Activated naive CD4-positive, alpha-beta T cell treated with anti-CD3 and anti-CD28 coated beads, Interleukin-2, amount 50 U/mL, for 72 hours (primary cell): ENCODE data around the gene INPP5A. TPM values are rescaled to one million over a fixed set of nuclear protein-coding genes. Genes with fewer than 3 reads are reported as not detected.
A peak's percentile ranks its signal among the peaks of the same experiment; 100 is the strongest.

Source experiments
- ATAC-seq, 2 donors: fragments of 150-1000 bp; cut with Tn5 transposase; 2 replicates each; pipeline ENCODE4 v1.10.0; 2021; ENCODE audit warnings: mild to moderate bottlenecking in 2 of 2, moderate library complexity in 2 of 2
- DNase-seq, 2 donors: peaks; one replicate each; pipeline ENCODE4 v3.0.0; 2021 to 2022; ENCODE audit warnings: low spot score in 2 of 2
- H3K27ac Mint-ChIP-seq, 2 donors: one replicate each; pipeline ENCODE4 v1.8.0; 2022; ENCODE audit warnings: mild to moderate bottlenecking in 2 of 2, mixed read lengths in 2 of 2
- H3K36me3 Mint-ChIP-seq, 2 donors: one replicate each; pipeline ENCODE4 v1.8.0; 2022; ENCODE audit warnings: mixed read lengths in 2 of 2
- H3K9me3 Mint-ChIP-seq, 2 donors: one replicate each; pipeline ENCODE4 v1.8.0; 2022; ENCODE audit warnings: mixed read lengths in 2 of 2
- total RNA-seq, 2 donors: library from RNA; stranded (reverse); gene quantifications; one replicate each; pipeline ENCODE4 v1.2.3, GENCODE V29; 2022

INPP5A gene
- total RNA-seq, 2 donors from 2014 or later: 10.5 to 14.0 TPM

DNA sequence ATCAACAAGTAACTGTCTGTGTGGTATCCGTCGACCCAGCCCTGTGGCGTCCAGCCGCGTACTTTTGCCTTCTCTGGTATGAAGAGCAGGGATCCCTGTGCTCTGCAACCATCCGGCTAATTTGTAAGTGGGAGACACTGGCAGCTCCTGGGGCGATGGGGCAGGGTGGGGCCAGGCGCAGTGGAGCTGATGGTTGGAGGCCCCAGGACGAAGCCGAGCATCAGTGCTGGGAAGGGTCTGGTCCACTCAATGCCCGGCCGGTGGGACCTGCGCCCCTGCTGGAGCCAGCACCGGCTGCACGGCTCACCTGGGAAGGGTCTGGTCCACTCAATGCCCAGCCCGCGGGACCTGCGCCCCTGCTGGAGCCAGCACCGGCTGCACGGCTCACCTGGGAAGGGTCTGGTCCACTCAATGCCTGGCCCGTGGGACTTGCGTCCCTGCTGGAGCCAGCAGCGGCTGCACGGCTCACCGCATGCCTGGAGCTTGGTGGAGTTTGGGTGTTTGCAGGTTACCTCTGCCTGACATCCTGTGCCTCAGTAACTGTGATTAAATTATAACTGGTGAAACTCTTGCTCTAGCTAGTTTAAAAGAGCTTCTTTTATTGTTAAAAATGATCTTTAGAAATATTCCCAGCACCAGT lies 152.3 kb downstream of the INPP5A start:
- no peaks in the 10 kb centered on the region for H3K9me3 Mint-ChIP-seq
- no peak overlapping the region for H3K27ac Mint-ChIP-seq
- ATAC-seq (no peak), DNase-seq (no peak)
- H3K36me3 Mint-ChIP-seq: peaks cover 6 to 26% of the 10 kb centered on the region in 2 donors

DNA sequence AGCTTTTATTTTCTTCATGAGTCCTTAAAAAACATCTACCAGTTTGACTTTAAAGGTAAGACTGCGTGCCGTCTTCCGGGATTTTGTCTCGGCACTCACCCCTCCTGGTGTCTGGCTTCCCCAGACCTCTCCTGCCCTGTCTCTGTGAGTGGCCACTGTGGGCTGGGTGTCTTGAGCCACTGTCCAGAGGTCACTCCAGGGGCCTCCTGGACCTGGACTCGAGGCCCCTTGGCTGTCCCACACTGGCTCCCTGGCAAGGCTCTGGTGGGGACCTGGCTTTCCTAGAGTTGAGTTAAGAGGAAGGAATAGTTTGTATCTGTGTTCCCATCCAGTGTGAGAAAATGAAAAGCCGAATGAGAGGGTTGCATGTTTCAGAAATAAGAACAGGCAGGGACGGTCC lies 152.8 kb downstream of the INPP5A start:
- no peak for DNase-seq
- Mint-ChIP-seq H3K27ac (no peak overlapping the region), H3K36me3 (peaks cover 6 to 26% of the 10 kb centered on the region in 2 donors), H3K9me3 (no peaks in the 10 kb centered on the region)
- no peak for ATAC-seq

DNA sequence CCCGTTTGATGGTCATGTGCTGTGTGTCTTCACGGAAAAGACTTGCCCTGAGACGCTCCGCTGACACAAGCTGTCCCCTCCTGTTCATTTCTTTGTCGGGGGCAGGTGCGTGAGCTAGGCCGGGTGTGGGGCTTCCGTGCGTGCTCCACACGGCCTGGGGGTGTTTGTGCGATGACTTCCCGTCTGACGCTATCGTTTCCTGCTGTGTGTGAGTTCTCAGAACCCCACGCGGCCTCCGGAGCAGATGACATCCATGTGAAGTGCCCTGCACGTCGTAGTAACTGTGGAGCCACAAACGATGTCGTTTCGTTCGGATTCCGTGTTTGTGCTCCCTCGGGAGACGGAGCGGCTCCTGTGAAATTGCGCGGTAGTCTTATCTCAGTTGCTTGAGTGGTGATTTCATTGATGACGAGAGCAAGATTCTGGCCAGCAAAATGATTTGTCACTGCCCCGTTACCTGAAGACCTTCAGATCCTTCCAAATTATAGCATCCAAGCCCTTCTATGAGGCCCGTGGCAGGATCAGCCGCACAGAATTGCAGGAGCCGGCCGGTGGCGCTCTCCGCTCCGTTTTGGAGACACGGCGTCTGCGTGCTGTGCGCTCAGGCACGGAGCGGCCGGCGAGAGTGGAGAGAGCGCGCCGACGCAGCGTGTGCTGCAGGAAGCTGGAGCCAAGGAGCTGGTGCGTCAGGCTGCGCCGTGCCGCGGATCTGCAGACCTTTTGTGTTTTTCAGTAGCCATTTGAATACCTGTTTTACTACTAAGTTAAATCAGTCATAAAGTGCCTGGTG lies 153.4 kb downstream of the INPP5A start:
- no peaks in the 10 kb centered on the region for H3K9me3 Mint-ChIP-seq
- DNase-seq (no peak), ATAC-seq (no peak)
- peaks cover 6 to 26% of the 10 kb centered on the region in 2 donors for H3K36me3 Mint-ChIP-seq
- H3K27ac Mint-ChIP-seq: no peak overlapping the region

DNA sequence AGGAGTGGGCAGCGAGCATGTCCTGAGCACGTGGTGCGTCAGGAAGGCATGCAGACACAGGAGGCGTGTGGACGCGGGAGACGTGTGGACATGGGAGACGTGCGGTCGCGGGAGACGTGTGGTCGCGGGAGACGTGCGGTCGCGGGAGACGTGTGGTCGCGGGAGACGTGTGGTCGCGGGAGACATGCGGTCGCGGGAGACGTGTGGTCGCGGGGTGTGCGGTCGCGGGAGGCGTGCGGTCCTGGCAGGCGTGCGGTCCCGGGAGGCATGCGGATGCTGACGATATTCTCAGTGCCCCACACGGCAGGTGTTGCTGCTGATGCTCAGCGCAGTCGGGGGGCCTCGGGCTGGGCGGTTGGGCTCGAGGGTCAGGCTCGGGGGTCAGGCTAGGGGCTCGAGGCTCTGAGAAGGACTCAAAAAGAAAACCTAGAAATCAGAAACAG lies 154.1 kb downstream of the INPP5A start:
- DNase-seq: no peak
- peak overlapping the region in 1 of 2 donors; percentile 31 for H3K27ac Mint-ChIP-seq
- peaks cover 6 to 26% of the 10 kb centered on the region in 2 donors for H3K36me3 Mint-ChIP-seq
- H3K9me3 Mint-ChIP-seq: no peaks in the 10 kb centered on the region
- no peak for ATAC-seq

DNA sequence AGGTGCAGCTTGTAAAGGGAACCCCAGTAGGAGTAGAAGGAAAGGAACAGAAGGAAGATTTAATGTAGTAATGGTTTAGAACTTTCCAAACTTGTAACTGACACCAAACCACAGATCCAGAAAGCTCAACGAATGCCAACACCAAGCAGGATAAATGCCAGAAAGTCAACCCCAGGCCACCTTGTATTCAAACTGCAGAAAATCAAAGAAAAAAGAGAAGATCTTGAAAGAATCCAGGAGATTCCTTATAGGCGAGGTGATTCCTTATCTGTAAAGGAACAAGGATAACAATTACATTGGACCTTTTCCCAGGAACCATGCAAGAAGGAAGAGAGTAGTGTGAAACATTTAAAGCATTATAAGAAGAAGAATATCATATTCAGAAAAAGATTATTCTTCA lies 154.7 kb downstream of the INPP5A start:
- no peaks in the 10 kb centered on the region for H3K9me3 Mint-ChIP-seq
- DNase-seq (no peak), ATAC-seq (no peak)
- H3K27ac Mint-ChIP-seq: no peak overlapping the region
- H3K36me3 Mint-ChIP-seq: peaks cover 6 to 26% of the 10 kb centered on the region in 2 donors

DNA sequence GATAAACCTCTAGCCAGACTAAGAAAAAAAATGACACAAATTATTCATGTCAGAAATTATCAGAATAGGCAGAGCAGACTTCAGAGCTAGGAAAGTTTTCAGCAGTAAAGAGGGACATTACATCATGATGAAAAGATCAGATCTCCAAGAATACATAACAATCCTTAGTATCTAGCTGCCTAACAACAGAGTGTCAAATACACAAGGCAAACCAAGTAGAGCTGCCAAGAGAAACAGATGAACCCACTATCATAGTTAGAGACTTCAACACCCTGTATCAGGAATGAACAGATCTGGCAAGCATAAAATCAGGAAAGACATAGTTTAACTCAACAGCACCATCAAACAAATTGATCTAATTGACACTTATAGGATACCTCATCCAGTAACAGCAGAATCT lies 156.1 kb downstream of the INPP5A start:
- Mint-ChIP-seq H3K9me3 (no peaks in the 10 kb centered on the region), H3K27ac (no peak overlapping the region), H3K36me3 (peaks cover 6 to 26% of the 10 kb centered on the region in 2 donors)
- no peak for DNase-seq
- no peak for ATAC-seq

DNA sequence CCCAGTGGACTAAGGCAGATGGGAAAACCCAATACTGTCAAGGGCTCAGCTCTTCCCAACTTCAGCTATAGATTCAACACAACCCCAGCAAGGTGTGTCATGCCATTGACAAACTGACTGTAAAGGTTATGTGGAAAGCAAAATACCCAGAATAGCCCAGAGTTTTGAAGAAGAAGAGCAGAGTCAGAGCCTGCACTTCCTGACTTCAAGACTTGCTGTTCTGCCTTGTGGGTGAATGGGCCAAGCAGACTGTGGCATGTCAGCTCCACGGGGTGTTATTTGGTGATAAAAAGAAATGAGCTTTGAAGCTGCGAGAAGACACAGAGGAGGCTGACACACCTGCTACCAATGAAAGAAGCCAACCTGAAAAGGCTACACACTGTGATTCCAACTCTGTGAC lies 158.6 kb downstream of the INPP5A start:
- Mint-ChIP-seq H3K36me3 (peaks cover 6 to 18% of the 10 kb centered on the region in 2 donors), H3K9me3 (no peaks in the 10 kb centered on the region), H3K27ac (no peak overlapping the region)
- ATAC-seq (peak in 1 of 2 donors; percentile 16), DNase-seq (no peak)

DNA sequence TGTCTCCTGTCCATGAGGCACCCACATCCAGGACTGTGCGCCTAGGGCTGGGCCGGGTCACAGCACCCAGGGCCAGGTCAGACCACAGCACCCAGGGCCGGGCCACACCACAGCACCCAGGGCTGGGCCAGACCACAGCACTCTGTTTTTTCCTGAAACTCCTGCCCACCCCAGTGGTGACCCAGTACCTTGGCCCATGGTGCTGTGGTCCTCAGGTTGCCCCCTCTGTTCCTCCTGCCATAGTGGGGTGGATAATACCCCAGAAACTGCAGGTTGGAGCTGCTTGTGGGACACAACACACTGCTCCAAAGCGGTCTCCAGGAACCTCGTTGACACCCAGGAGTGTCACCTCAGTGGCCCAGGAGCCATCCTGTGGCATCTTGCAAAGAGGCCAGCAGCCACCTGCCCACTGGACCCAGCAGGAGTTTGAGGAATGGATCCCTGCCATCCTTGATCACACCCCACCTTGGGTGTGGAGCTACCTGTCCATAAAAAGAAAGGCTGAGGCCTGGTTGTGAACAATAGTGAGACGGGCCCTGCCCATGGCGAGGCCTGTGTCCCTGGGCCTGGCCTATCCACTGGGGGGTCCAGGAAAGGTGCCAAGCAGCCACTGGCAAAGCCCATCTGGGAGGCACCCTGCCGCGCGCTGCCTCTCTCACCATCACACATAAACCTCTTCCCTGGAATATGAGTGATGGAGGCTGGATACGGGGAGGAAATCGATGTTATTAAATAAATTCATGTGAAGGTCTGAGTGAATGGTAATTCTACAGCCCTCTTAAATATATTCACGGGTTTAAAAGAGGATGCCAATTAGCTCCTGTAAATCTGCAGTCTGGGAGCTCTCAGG lies 159.4 kb downstream of the INPP5A start:
- H3K36me3 Mint-ChIP-seq: peaks cover 0 to 13% of the 10 kb centered on the region in 2 donors
- no peaks in the 10 kb centered on the region for H3K9me3 Mint-ChIP-seq
- no peak overlapping the region for H3K27ac Mint-ChIP-seq
- DNase-seq (no peak), ATAC-seq (no peak)

DNA sequence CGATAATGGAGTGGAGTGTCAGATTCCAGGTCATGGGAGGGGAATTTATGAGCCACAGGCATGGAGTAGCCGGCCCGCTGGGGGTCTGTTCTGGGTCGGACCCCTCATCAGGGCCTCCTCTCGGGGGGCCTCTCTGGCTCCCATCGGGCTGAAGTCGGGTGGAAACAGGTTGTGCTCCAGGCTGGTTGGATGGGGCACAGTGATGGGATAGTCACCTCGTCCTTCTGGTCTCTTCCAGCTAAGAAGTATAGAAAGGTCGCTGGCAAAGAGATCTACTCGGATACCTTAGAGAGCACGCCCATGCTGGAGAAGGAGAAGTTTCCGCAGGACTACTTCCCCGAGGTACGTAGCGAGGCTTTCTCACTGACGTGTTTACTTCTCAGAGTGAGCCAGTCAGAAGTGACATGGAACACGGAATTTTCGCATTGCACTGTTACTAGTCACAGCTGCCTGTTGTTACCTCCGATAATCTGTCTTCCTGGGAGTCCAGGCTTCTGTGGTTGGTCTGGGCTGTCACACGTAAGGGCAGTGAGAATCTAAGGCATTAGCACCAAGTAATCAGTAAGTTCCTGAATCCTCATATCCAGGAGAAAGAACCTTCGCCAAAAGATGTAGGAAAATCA lies 160.1 kb downstream of the INPP5A start:
- Mint-ChIP-seq H3K9me3 (no peaks in the 10 kb centered on the region), H3K27ac (no peak overlapping the region), H3K36me3 (peaks cover 0 to 8% of the 10 kb centered on the region in 2 donors)
- no peak for DNase-seq
- no peak for ATAC-seq

DNA sequence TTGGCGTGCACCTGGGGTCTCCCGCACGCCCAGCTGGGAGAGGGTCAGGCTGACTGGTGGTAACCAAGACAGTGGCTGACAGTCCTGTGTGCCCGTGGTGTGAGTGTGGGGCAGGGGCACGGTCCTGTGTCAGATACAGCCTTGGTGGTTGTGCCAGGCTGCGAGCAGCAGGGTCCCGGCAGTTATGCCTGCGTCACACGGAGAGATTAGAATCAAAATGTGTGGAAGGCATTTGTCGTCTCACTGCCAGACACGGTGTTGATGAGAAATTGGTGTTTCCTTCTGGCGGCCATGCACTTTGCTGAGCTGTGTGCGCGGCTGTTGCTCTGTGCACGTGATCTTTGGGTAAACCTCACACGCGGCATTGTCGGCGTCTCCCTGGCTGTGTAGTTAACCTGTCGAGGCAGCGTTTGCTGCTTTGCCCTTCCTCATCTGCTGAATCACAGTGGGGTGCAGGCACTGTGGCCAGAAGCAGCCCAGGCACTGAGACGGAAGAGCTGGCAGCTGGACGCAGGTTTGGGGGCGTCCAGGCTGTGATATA lies 160.7 kb downstream of the INPP5A start:
- H3K36me3 Mint-ChIP-seq: peaks cover 0 to 10% of the 10 kb centered on the region in 2 donors
- ATAC-seq (no peak), DNase-seq (no peak)
- H3K9me3 Mint-ChIP-seq: no peaks in the 10 kb centered on the region
- peak overlapping the region in 1 of 2 donors; percentile 50 for H3K27ac Mint-ChIP-seq

DNA sequence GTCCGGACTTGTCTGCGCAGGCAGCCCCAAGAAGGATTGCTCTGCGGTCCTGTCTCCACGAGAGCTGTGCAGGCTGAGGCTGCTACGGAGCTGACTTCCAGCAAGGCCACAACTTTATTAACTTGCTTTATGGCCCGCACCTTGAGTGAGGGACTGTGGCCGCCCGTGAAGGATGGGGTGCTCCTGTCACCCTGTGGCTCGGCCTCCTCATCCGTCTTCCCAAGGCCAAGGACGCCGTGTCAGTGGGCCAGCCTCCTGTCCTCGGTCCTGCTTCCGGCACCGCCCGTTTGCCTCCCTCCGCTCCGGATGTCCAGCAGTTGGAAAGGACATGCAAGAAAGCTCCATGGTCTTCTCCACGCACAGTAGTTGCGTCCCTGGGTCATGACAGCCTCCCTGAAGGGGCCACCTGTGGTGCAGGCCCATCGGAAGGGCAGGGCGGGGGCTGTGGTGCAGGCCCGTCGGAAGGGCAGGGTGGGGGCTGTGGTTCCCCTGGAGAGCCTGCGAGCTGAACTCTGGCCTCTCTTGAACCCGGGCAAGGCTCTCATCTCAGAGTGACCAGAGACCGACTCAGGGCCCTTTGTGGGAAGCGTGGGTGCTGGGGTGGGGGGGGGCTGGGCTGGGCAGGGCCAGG lies 161.3 kb downstream of the INPP5A start:
- no peak for DNase-seq
- no peaks in the 10 kb centered on the region for H3K9me3 Mint-ChIP-seq
- no peak for ATAC-seq
- H3K27ac Mint-ChIP-seq: peak overlapping the region in 1 of 2 donors; percentile 50
- H3K36me3 Mint-ChIP-seq: peaks cover 2 to 14% of the 10 kb centered on the region in 2 donors

DNA sequence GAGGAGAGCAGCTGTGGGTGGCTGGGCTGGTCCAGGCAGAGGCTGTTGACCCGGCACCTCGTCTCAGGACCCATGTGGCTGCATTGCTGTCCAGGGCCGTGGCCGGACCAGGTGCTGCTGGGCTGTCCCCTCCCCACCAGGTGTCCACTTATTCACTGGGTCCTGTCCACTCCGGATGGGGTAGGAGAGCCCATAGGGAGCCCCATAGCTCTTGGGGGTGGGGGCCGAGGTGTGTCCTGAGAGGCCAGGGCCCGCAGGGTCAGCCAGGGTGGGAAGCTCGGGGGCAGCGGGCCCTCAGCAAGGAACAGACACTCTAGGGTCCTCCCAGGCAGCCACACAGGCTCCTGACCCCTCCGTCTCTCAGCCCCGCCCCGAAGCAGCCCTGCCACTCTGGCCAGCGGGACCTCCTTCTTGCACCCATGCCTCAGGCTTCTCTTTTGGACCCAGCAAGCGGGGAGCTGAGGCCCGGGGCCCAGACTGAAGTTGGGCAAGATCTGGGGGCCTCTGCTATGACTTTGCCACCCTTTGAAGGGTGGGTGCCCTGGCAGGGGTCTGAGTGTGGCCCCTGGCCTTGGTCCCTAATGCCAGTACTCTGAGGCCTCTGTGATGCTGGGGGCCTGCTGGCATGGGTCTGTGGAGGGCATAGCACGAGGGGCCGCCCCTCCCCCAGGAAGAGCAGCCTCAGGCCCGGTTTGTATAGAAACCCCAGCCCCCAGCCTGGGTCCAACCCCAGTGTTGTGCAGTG lies 162.0 kb downstream of the INPP5A start:
- Mint-ChIP-seq H3K27ac (no peak overlapping the region), H3K9me3 (no peaks in the 10 kb centered on the region), H3K36me3 (peaks cover 9 to 13% of the 10 kb centered on the region in 2 donors)
- DNase-seq (no peak), ATAC-seq (no peak)

DNA sequence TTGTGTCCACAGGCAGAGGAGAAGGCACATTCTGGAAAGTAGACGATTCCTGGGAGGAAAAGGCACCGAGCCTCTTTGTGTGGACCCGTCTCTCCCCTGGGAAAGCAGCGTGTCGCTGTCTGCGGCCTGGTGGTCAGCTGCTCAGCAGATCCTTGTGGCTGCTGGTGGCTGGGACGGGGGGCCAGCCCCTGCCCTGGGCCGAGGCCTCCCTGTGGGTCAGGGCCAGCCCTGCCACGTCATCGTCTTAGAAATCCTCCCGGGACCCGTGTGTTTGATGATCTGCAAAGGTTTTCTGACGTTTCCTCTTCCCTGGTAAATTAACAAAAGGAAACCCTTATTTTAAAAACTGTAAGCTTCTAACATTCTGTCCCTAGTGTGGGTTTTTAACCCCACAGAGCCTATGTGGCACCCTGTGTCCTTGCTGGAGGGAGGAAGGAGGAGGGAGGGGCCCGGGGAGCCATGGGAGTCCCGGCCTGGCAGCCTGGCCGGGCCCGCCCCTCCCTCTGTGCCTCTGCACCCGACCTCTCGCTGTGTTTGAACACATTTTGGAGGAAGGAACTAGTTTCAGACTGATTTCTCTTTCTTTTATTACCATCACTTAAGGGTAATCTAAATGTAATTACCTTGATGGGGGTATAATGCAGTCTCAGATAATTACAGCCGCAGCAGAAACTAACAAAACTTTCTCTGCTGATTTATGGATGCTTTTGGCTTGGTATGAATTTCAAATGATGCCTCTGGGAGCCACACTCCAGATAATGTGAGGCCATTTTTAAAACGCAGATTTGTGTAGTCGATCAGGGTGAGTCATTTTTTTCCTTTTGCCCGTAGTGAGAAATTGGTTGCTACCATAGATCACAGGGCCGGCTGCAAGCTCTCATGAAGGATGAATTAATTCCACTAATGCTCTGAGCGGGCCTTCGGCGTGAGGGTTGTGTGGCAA lies 162.8 kb downstream of the INPP5A start:
- H3K27ac Mint-ChIP-seq: no peak overlapping the region
- no peaks in the 10 kb centered on the region for H3K9me3 Mint-ChIP-seq
- ATAC-seq (no peak), DNase-seq (no peak)
- H3K36me3 Mint-ChIP-seq: peaks cover 14 to 18% of the 10 kb centered on the region in 2 donors

DNA sequence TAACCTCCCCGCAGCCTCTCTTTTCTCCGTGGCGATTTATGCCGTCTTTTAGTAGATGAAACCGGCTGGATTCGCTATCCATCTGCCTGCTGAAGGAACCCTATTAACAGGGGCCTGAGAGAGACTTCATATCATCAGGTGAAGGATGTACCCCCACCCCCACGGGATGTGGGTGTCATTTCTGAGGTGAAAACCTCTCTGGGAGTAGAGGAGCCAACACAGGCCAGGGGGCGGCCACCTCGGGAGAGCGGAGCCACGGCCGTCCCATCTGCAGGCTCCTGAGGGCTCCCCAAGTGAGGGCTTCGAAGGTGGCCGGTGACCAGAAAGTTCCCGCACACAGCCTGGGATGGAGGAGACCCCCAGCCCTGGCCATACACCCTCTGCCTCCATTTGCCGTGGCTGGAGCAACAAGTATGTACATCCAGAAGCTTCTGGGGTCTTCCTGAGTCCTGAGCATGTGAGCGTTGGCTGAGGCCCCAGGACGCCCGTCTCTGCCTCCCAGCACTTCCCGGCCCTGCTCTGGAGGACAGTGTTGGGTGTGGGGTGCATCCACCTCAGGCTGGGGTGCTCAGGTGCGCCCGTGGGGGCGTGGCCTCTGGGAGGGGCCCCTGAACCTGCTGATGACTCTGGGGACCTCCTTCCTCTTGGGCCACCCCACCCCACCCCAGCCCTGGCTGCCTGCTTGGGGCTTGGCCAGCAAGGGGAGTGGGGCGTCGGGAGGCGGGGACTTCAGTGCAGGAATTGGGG lies 163.7 kb downstream of the INPP5A start:
- Mint-ChIP-seq H3K27ac (no peak overlapping the region), H3K36me3 (peaks cover 23 to 27% of the 10 kb centered on the region in 2 donors), H3K9me3 (peaks cover 0 to 7% of the 10 kb centered on the region in 2 donors)
- no peak for ATAC-seq
- no peak for DNase-seq
